Activated B cell treated with CpG ODN at 0.5 μM for 24 hours (primary cell): ENCODE measurements around the gene RPL15. TPM values are rescaled to one million over a fixed set of nuclear protein-coding genes. Genes with fewer than 3 reads are reported as not detected.
"Not testable (repeated sequence)": the region's sequence is repeated elsewhere in the genome, so short reads cannot be mapped to it uniquely, and the experiment has no call there.

Experiments
- ATAC-seq: fragments of 200-7000 bp; cut with Tn5 transposase; one replicate; pipeline ENCODE4 v1.10.0; 2021; ENCODE audit warnings: low read depth, mild to moderate bottlenecking, moderate library complexity
- CTCF ChIA-PET: fragments of 350-600 bp; sonication (Branson Sonifier 250); formaldehyde crosslinking; loops from one replicate; lab custom pipeline; 2021; ENCODE audit warnings: antibody characterized with exemption; lab: Charles Lee
- POLR2A ChIA-PET: fragments of 350-600 bp; sonication (Branson Sonifier 250); formaldehyde crosslinking; loops from one replicate; lab custom pipeline; 2021; ENCODE audit warnings: antibody characterized with exemption; lab: Charles Lee
- DNase-seq: peaks from one replicate; pipeline ENCODE4 v3.0.0; 2022
- H3K27ac Mint-ChIP-seq: one replicate; pipeline ENCODE4 v1.8.0; 2020; ENCODE audit warnings: mixed read lengths
- H3K27me3 Mint-ChIP-seq: one replicate; pipeline ENCODE4 v1.8.0; 2021; ENCODE audit warnings: mixed read lengths
- H3K36me3 Mint-ChIP-seq: one replicate; pipeline ENCODE4 v1.8.0; 2021; ENCODE audit warnings: low read depth, mixed read lengths
- H3K4me1 Mint-ChIP-seq: one replicate; pipeline ENCODE4 v1.8.0; 2021; ENCODE audit warnings: mixed read lengths
- H3K4me3 Mint-ChIP-seq: one replicate; pipeline ENCODE4 v1.8.0; 2020; ENCODE audit warnings: mild to moderate bottlenecking, mixed read lengths
- H3K9me3 Mint-ChIP-seq: one replicate; pipeline ENCODE4 v1.8.0; 2020; ENCODE audit warnings: mixed read lengths
- intact Hi-C: fragments of 100-400 bp; cut with micrococcal nuclease; formaldehyde crosslinking; loops from one replicate; pipeline ENCODE4 v1.15.1; 2024
- total RNA-seq: library from RNA; stranded (reverse); gene quantifications from 2 replicates; pipeline ENCODE4 v1.2.3, GENCODE V29; 2022
- TF ChIP-seq, protein P1 (sequence below): fragments of 200-600 bp; IDR thresholded peaks from one replicate; pipeline ENCODE4 v1.8.0; 2022; ENCODE audit warnings: antibody characterized with exemption, mild to moderate bottlenecking

RPL15 gene
- 2,710 and 2,947 TPM in 2 replicates for total RNA-seq

DNA sequence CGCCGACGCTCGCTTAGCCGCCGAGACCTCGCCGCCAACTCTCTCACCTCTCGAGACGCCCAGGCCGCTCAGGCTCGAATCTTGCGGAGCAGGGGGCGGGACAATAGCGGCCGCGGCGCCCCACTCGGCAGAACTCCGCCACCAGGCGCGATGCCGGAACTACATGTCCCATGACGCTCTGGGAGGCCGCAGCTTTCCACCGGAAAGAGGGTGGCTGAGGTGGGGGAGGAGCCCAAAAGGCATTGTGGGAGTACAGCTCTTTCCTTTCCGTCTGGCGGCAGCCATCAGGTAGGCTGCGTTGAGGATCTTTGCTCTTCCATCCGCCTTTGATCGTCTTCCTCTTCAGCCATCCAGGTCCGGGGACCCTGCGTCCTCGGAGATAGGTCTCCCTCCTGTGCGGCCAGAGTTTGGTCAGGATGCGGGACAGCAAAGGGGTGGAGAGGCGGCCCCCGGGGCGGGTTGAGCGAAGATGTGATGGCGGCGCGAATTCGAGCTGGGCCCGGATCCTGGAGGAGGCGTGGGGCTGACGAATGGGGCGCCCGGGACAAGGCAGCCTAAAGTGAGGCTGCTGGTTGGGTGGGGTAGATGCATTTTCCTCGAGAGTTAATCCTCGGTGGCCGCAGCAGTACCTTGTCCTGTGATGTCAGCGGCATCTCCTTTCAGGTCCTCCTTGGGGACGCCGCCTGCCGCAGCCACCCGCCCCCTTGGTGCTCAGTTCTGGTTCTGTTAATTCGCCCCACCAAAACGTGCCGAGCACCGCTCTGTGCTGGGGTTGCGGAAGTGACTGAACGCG, at the start of gene RPL15, which contains the start of gene NKIRAS1:
Gene RPL15, plus strand, starts transcription at position 247 of the 793 bp plus-strand sequence. CDS start 728 bp downstream, outside the sequence.
Gene NKIRAS1, minus strand, starts transcription at position 105 of the 793 bp plus-strand sequence. CDS start 6,086 bp downstream, outside the sequence.
- ChIA-PET CTCF (interaction anchor here (0.7 to 1.7 kb wide), 6 partner anchors 28 to 155 kb away, joined by 3 to 9 read pairs (median 4); no protein-coding TSS in a partner anchor), POLR2A (interaction anchor here (0.6 to 5.5 kb wide), 37 partner anchors 8 to 1872 kb away, joined by 3 to 124 read pairs (median 4); partner anchors contain the start of genes NGLY1 and NR1D2)
- no peaks in the 10 kb centered on the region for H3K9me3 Mint-ChIP-seq
- TF ChIP-seq, protein P1, sequence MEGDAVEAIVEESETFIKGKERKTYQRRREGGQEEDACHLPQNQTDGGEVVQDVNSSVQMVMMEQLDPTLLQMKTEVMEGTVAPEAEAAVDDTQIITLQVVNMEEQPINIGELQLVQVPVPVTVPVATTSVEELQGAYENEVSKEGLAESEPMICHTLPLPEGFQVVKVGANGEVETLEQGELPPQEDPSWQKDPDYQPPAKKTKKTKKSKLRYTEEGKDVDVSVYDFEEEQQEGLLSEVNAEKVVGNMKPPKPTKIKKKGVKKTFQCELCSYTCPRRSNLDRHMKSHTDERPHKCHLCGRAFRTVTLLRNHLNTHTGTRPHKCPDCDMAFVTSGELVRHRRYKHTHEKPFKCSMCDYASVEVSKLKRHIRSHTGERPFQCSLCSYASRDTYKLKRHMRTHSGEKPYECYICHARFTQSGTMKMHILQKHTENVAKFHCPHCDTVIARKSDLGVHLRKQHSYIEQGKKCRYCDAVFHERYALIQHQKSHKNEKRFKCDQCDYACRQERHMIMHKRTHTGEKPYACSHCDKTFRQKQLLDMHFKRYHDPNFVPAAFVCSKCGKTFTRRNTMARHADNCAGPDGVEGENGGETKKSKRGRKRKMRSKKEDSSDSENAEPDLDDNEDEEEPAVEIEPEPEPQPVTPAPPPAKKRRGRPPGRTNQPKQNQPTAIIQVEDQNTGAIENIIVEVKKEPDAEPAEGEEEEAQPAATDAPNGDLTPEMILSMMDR: no peak
- peak within 1 kb of the TSS; percentile 95 for H3K27ac Mint-ChIP-seq
- DNase-seq: peak; percentile 90
- H3K4me1 Mint-ChIP-seq: peaks cover 52% of the 10 kb centered on the region
- H3K4me3 Mint-ChIP-seq: peak within 1 kb of the TSS; percentile 98
- ATAC-seq: peak; percentile 91
- H3K36me3 Mint-ChIP-seq: peaks cover 54% of the 10 kb centered on the region
- H3K27me3 Mint-ChIP-seq: no peaks in the 10 kb centered on the region
- intact Hi-C loops: loop anchor here (1.0 to 10.0 kb wide), 9 partner anchors 28 to 714 kb away; partner anchors contain the start of genes NR1D2, THRB, UBE2E1 and UBE2E2

DNA sequence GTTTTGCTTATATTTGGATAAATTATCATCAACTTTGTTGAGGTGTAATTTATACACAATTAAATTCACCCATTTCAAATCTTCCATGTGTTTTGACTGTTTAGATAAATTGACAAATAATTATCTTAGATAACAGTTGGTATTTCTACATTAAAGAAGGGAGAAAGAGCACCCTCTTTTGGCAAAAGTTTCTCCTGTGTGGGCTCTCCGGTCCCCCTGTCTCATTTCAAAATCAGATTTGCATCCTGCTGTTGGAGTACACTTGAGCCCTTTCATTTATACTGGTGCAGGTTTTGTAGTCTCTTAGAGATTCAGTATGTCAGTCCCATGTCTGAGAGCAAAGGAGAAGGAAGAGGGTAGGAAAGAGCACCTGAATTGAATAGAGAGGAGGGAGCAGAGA, 49.5 kb upstream of the RPL15 start:
- no peak for ATAC-seq
- no peak for DNase-seq
- intact Hi-C loops: loop anchor here (5.0 kb wide), 2 partner anchors 945 to 1305 kb away; no protein-coding TSS in a partner anchor
- no peaks in the 10 kb centered on the region for H3K27me3 Mint-ChIP-seq
- POLR2A ChIA-PET: no interaction called here
- TF ChIP-seq, protein P1: no peak
- no peaks in the 10 kb centered on the region for H3K9me3 Mint-ChIP-seq
- no peak overlapping the region for H3K4me3 Mint-ChIP-seq
- H3K36me3 Mint-ChIP-seq: peaks cover 15% of the 10 kb centered on the region
- peaks cover 40% of the 10 kb centered on the region for H3K4me1 Mint-ChIP-seq
- CTCF ChIA-PET: no interaction called here
- H3K27ac Mint-ChIP-seq: no peak overlapping the region

DNA sequence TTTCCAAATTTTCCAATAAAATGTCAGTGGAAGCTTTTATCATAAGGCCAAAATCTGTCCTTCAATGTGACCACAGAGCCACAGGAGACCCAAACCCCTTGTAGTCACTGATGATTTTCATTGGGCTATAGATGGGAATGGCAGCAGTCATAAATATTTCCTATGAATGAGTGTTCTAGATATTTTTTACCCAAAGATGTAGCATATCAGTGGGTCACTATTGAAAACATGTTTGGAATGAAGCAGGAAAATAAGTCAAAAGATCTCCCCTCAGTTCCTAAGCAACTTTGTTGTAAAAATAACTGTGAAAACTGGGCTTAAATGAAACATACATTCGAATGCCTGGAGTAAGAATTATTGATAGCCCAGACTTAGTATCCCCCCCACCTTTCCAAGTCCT, 49.1 kb upstream of the RPL15 start:
- TF ChIP-seq, protein P1: no peak
- intact Hi-C loops: loop anchor here (5.0 kb wide), 2 partner anchors 946 to 1306 kb away; no protein-coding TSS in a partner anchor
- no peak overlapping the region for H3K4me3 Mint-ChIP-seq
- H3K4me1 Mint-ChIP-seq: peaks cover 40% of the 10 kb centered on the region
- no peak overlapping the region for H3K27ac Mint-ChIP-seq
- H3K36me3 Mint-ChIP-seq: peaks cover 14% of the 10 kb centered on the region
- POLR2A ChIA-PET: no interaction called here
- H3K9me3 Mint-ChIP-seq: no peaks in the 10 kb centered on the region
- DNase-seq: no peak
- H3K27me3 Mint-ChIP-seq: no peaks in the 10 kb centered on the region
- ATAC-seq: no peak
- CTCF ChIA-PET: no interaction called here

DNA sequence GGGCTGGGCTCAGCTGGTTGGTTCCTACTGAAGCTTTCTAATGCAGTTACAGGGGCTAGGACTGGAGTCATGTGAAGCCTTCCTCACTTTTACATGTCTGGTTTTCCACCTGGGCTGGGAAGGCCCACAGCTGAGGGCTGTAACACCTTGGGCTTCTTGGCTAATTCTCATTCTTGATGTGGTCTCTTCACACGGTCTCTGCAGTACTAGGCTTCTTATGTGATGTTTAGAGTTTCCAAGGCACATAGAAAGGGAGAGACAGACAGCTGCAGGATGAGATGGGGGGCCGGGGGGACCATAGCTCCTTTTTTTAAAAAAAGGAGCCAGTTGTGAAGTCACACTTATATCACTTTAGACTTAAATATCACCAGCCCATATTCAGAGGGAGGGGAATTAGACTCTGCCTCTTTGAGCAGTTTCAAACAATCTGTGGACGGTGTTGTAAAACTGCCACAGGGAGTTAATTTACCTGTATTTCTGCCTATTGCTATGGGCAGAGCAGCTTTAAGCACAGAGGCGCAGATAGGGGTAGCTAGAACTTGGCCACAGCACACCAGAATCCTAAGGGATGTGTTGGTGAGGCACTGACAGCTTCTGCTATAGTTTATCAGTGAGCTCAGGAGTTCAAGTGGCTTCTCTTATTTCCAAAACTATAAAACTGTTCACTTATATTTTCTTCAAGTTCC, 46.8 kb upstream of the RPL15 start:
- no peak for DNase-seq
- TF ChIP-seq, protein P1: no peak
- Mint-ChIP-seq H3K4me3 (no peak overlapping the region), H3K27ac (no peak overlapping the region), H3K9me3 (no peaks in the 10 kb centered on the region), H3K36me3 (peaks cover 7% of the 10 kb centered on the region), H3K27me3 (no peaks in the 10 kb centered on the region), H3K4me1 (peaks cover 39% of the 10 kb centered on the region)
- no peak for ATAC-seq
- CTCF ChIA-PET: interaction anchor here (1.6 kb wide), 1 partner anchor 19 kb away, joined by 4 read pairs; no protein-coding TSS in a partner anchor
- POLR2A ChIA-PET: no interaction called here
- intact Hi-C loops: loop anchor here (5.0 kb wide), 2 partner anchors 948 to 1308 kb away; no protein-coding TSS in a partner anchor

DNA sequence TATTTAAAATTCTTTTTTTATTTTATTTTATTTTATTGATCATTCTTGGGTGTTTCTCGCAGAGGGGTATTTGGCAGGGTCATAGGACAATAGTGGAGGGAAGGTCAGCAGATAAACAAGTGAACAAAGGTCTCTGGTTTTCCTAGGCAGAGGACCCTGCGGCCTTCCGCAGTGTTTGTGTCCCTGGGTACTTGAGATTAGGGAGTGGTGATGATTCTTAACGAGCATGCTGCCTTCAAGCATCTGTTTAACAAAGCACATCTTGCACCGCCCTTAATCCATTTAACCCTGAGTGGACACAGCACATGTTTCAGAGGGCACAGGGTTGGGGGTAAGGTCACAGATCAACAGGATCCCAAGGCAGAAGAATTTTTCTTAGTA, 46.3 kb upstream of the RPL15 start:
- ATAC-seq, H3K4me3 Mint-ChIP-seq, H3K9me3 Mint-ChIP-seq, DNase-seq, H3K27me3 Mint-ChIP-seq, H3K27ac Mint-ChIP-seq, POLR2A ChIA-PET, intact Hi-C loops, H3K36me3 Mint-ChIP-seq: not testable (repeated sequence)
- peaks cover 34% of the 10 kb centered on the region for H3K4me1 Mint-ChIP-seq
- CTCF ChIA-PET: interaction anchor here (1.6 kb wide), 1 partner anchor 18 kb away, joined by 4 read pairs; no protein-coding TSS in a partner anchor

DNA sequence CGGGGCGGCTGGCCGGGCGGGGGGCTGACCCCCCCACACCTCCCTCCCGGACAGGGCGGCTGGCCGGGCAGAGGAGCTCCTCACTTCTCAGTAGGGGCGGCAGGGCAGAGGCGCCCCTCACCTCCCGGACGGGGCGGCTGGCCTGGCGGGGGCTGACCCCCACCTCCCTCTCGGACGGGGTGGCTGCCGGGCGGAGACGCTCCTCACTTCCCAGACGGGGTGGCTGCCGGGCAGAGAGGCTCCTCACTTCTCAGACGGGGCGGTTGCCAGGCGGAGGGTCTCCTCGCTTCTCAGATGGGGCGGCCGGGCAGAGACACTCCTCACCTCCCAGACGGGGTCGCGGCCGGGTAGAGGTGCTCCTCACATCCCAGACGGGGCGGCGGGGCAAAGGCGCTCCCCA, 45.6 kb upstream of the RPL15 start:
- H3K9me3 Mint-ChIP-seq, H3K27ac Mint-ChIP-seq, ATAC-seq, H3K36me3 Mint-ChIP-seq, H3K27me3 Mint-ChIP-seq, POLR2A ChIA-PET, H3K4me3 Mint-ChIP-seq, intact Hi-C loops, DNase-seq, CTCF ChIA-PET: not testable (repeated sequence)
- H3K4me1 Mint-ChIP-seq: peaks cover 32% of the 10 kb centered on the region
